ENCODE measurements around the gene DCN.
A peak's percentile ranks its signal among the peaks of the same experiment; 100 is the strongest.

DCN gene

DNA sequence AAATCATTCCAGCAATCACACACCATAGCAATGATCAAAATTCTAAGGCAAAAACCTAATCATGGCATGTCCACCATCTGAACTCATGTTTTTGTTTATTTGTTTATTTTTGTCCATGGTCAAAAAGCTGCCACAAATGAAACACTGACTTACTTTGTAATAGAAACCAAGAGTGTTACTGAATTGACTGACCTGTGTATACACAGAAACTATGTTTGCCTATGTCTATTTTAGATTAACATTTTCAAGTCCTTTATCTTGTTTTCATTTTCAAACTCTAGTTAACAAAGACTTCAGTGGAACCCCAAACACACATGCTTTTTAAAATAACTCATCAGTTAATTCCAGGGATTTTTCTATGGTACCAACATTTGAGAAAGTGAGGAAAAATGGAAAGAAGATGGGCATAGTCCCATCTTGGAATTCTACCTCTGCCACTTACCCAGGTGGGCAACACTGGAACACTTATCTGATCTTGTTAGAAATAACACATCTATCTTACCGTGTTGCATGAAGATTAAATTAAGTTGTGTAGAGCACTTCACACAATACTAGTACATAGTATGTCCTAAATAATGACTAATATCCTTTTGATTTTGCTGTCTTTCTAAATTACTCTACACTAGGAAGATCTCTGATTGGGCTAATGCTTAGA is 77.7 kb downstream of the DCN start:
- Histone ChIP-seq H3K4me3 (ENCODE audit: low read depth, low read length) (no peak overlapping the region), H3K27ac (ENCODE audit: low read depth, low read length) (no peak overlapping the region), H3K79me2 (ENCODE audit: control insufficient read depth, insufficient read depth, low read length, unreplicated experiment) (peaks cover 4% of the 10 kb centered on the region), H3K36me3 (ENCODE audit: insufficient read depth, low read length) (peaks cover 5% of the 10 kb centered on the region; the same call in 1 of the 2 replicates), H2AFZ (ENCODE audit: low read length, unreplicated experiment) (no peak overlapping the region), H3K4me1 (ENCODE audit: control insufficient read depth, insufficient read depth, low read length, unreplicated experiment) (peaks cover 5% of the 10 kb centered on the region), H3K27me3 (ENCODE audit: insufficient read depth, low read length) (no peaks in the 10 kb centered on the region)

- Histone ChIP-seq H2AFZ (ENCODE audit: low read length, unreplicated experiment) (no peak overlapping the region), H3K79me2 (ENCODE audit: control insufficient read depth, insufficient read depth, low read length, unreplicated experiment) (no peaks in the 10 kb centered on the region), H3K4me3 (ENCODE audit: low read depth, low read length) (no peak overlapping the region), H3K27me3 (ENCODE audit: insufficient read depth, low read length) (no peaks in the 10 kb centered on the region), H3K27ac (ENCODE audit: low read depth, low read length) (no peak overlapping the region), H3K36me3 (ENCODE audit: insufficient read depth, low read length) (peaks cover 5% of the 10 kb centered on the region; the same call in 1 of the 2 replicates), H3K4me1 (ENCODE audit: control insufficient read depth, insufficient read depth, low read length, unreplicated experiment) (peaks cover 16% of the 10 kb centered on the region)
These were observed 79.0 kb downstream of the DCN start for GRCh38 chr12:91103624-91104023.

- Histone ChIP-seq H3K4me3 (ENCODE audit: low read depth, low read length) (no peak overlapping the region), H3K27ac (ENCODE audit: low read depth, low read length) (no peak overlapping the region), H2AFZ (ENCODE audit: low read length, unreplicated experiment) (no peak overlapping the region), H3K27me3 (ENCODE audit: insufficient read depth, low read length) (no peaks in the 10 kb centered on the region), H3K36me3 (ENCODE audit: insufficient read depth, low read length) (peaks cover 5% of the 10 kb centered on the region; the same call in 1 of the 2 replicates), H3K4me1 (ENCODE audit: control insufficient read depth, insufficient read depth, low read length, unreplicated experiment) (peaks cover 21% of the 10 kb centered on the region), H3K79me2 (ENCODE audit: control insufficient read depth, insufficient read depth, low read length, unreplicated experiment) (no peaks in the 10 kb centered on the region)
These were observed 79.5 kb downstream of the DCN start for GRCh38 chr12:91103101-91103500.

- Histone ChIP-seq H3K27ac (ENCODE audit: low read depth, low read length) (no peak overlapping the region), H3K79me2 (ENCODE audit: control insufficient read depth, insufficient read depth, low read length, unreplicated experiment) (no peaks in the 10 kb centered on the region), H3K4me1 (ENCODE audit: control insufficient read depth, insufficient read depth, low read length, unreplicated experiment) (peaks cover 21% of the 10 kb centered on the region), H2AFZ (ENCODE audit: low read length, unreplicated experiment) (no peak overlapping the region), H3K4me3 (ENCODE audit: low read depth, low read length) (no peak overlapping the region), H3K27me3 (ENCODE audit: insufficient read depth, low read length) (no peaks in the 10 kb centered on the region), H3K36me3 (ENCODE audit: insufficient read depth, low read length) (peaks cover 5% of the 10 kb centered on the region; the same call in 1 of the 2 replicates)
These were observed 81.7 kb downstream of the DCN start for GRCh38 chr12:91100906-91101305.

- Histone ChIP-seq H3K27ac (ENCODE audit: low read depth, low read length) (peak overlapping the region; percentile 72; the same call in 1 of the 2 replicates), H2AFZ (ENCODE audit: low read length, unreplicated experiment) (no peak overlapping the region), H3K79me2 (ENCODE audit: control insufficient read depth, insufficient read depth, low read length, unreplicated experiment) (no peaks in the 10 kb centered on the region), H3K4me3 (ENCODE audit: low read depth, low read length) (no peak overlapping the region), H3K27me3 (ENCODE audit: insufficient read depth, low read length) (no peaks in the 10 kb centered on the region), H3K36me3 (ENCODE audit: insufficient read depth, low read length) (peaks cover 5% of the 10 kb centered on the region; the same call in 1 of the 2 replicates), H3K4me1 (ENCODE audit: control insufficient read depth, insufficient read depth, low read length, unreplicated experiment) (peaks cover 25% of the 10 kb centered on the region)
These were observed 82.8 kb downstream of the DCN start for GRCh38 chr12:91099836-91100235.

DNA sequence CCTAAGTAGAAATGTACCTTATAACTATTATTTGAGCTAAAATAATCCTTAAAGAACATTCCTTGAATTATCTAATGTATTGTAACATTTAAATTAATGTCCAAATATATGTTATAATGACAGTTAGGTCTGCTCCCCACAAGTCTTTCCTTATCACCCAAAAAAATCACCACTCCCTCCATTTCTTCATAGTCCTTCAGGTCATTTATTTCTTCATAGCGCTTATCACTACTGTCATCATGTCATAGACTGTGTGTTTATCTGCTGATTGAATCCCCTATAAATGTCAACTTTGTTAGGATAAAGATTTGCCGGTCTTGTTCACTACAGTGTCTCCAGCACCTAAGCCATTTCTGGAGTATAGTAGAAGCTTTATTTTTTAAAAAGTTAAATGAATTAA is 83.3 kb downstream of the DCN start:
- Histone ChIP-seq H3K27me3 (ENCODE audit: insufficient read depth, low read length) (no peaks in the 10 kb centered on the region), H3K27ac (ENCODE audit: low read depth, low read length) (peak overlapping the region; percentile 72), H3K4me1 (ENCODE audit: control insufficient read depth, insufficient read depth, low read length, unreplicated experiment) (peaks cover 30% of the 10 kb centered on the region), H3K79me2 (ENCODE audit: control insufficient read depth, insufficient read depth, low read length, unreplicated experiment) (no peaks in the 10 kb centered on the region), H2AFZ (ENCODE audit: low read length, unreplicated experiment) (peak overlapping the region; percentile 36), H3K36me3 (ENCODE audit: insufficient read depth, low read length) (peaks cover 5% of the 10 kb centered on the region; the same call in 1 of the 2 replicates), H3K4me3 (ENCODE audit: low read depth, low read length) (peak overlapping the region; percentile 14; the same call in 1 of the 2 replicates)

- peak overlapping the region; percentile 72 for H3K27ac ChIP-seq (ENCODE audit: low read depth, low read length)
- H3K4me1 ChIP-seq (ENCODE audit: control insufficient read depth, insufficient read depth, low read length, unreplicated experiment) = peaks cover 31% of the 10 kb centered on the region
- H3K27me3 ChIP-seq (ENCODE audit: insufficient read depth, low read length) = no peaks in the 10 kb centered on the region
- peaks cover 4% of the 10 kb centered on the region; the same call in 1 of the 2 replicates for H3K36me3 ChIP-seq (ENCODE audit: insufficient read depth, low read length)
- H3K4me3 ChIP-seq (ENCODE audit: low read depth, low read length) = peak overlapping the region; percentile 14; the same call in 1 of the 2 replicates
- no peaks in the 10 kb centered on the region for H3K79me2 ChIP-seq (ENCODE audit: control insufficient read depth, insufficient read depth, low read length, unreplicated experiment)
- H2AFZ ChIP-seq (ENCODE audit: low read length, unreplicated experiment) = peak overlapping the region; percentile 36
These were observed 83.7 kb downstream of the DCN start for GRCh38 chr12:91098941-91099340.

- H3K27ac ChIP-seq (ENCODE audit: low read depth, low read length) = peak overlapping the region; percentile 25; the same call in 1 of the 2 replicates
- H3K36me3 ChIP-seq (ENCODE audit: insufficient read depth, low read length) = no peaks in the 10 kb centered on the region
- H3K4me1 ChIP-seq (ENCODE audit: control insufficient read depth, insufficient read depth, low read length, unreplicated experiment) = peaks cover 35% of the 10 kb centered on the region
- H2AFZ ChIP-seq (ENCODE audit: low read length, unreplicated experiment) = peak overlapping the region; percentile 28
- H3K79me2 ChIP-seq (ENCODE audit: control insufficient read depth, insufficient read depth, low read length, unreplicated experiment) = no peaks in the 10 kb centered on the region
- H3K27me3 ChIP-seq (ENCODE audit: insufficient read depth, low read length) = no peaks in the 10 kb centered on the region
- H3K4me3 ChIP-seq (ENCODE audit: low read depth, low read length) = no peak overlapping the region
These were observed 84.2 kb downstream of the DCN start for GRCh38 chr12:91098461-91098860.

GRCh38 chr12:91094957-91095356 is 87.7 kb downstream of the DCN start:
- Histone ChIP-seq H3K4me3 (ENCODE audit: low read depth, low read length) (no peak overlapping the region), H3K27ac (ENCODE audit: low read depth, low read length) (no peak overlapping the region), H3K36me3 (ENCODE audit: insufficient read depth, low read length) (no peaks in the 10 kb centered on the region), H3K27me3 (ENCODE audit: insufficient read depth, low read length) (no peaks in the 10 kb centered on the region), H3K79me2 (ENCODE audit: control insufficient read depth, insufficient read depth, low read length, unreplicated experiment) (no peaks in the 10 kb centered on the region), H2AFZ (ENCODE audit: low read length, unreplicated experiment) (peak overlapping the region; percentile 99), H3K4me1 (ENCODE audit: control insufficient read depth, insufficient read depth, low read length, unreplicated experiment) (peaks cover 32% of the 10 kb centered on the region)

DNA sequence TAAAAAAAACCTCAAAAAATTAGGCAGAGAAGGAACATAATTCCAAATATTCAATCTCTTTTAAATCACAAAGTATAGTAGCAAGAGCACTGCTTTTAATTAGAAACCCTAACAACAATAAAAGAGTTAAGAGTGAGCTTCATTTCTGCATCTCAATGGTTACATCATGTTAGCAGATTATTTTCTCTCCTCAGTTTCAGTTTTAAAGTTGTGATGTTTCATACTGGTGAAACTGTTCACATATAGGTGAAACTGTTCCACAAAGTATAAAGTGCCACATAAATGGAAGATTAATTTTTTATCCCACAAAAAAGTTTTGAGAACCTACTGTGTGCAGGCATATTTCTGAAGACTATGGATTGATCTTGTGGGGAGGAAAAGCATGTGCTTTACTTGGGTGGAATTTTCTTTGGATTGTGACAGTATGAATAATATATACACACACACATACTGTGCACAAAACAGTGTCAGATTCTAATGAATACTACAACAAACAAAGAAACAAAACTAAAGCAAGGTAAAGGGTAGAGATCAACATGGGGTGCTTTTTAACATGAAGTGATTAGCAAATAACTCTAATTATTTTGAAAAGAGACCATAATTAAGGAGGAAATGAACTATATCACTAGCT is 88.5 kb downstream of the DCN start:
- Histone ChIP-seq H3K36me3 (ENCODE audit: insufficient read depth, low read length) (no peaks in the 10 kb centered on the region), H3K4me1 (ENCODE audit: control insufficient read depth, insufficient read depth, low read length, unreplicated experiment) (peaks cover 24% of the 10 kb centered on the region), H2AFZ (ENCODE audit: low read length, unreplicated experiment) (peak overlapping the region; percentile 99), H3K27ac (ENCODE audit: low read depth, low read length) (no peak overlapping the region; the same call in 1 of the 2 replicates), H3K27me3 (ENCODE audit: insufficient read depth, low read length) (no peaks in the 10 kb centered on the region), H3K79me2 (ENCODE audit: control insufficient read depth, insufficient read depth, low read length, unreplicated experiment) (no peaks in the 10 kb centered on the region), H3K4me3 (ENCODE audit: low read depth, low read length) (peak overlapping the region; percentile 67)

GRCh38 chr12:91093341-91093740 is 89.3 kb downstream of the DCN start:
- no peaks in the 10 kb centered on the region for H3K36me3 ChIP-seq (ENCODE audit: insufficient read depth, low read length)
- H3K27ac ChIP-seq (ENCODE audit: low read depth, low read length) = no peak overlapping the region
- H3K4me1 ChIP-seq (ENCODE audit: control insufficient read depth, insufficient read depth, low read length, unreplicated experiment) = peaks cover 18% of the 10 kb centered on the region
- no peaks in the 10 kb centered on the region for H3K79me2 ChIP-seq (ENCODE audit: control insufficient read depth, insufficient read depth, low read length, unreplicated experiment)
- H3K4me3 ChIP-seq (ENCODE audit: low read depth, low read length) = peak overlapping the region; percentile 67
- no peaks in the 10 kb centered on the region for H3K27me3 ChIP-seq (ENCODE audit: insufficient read depth, low read length)
- peak overlapping the region; percentile 99 for H2AFZ ChIP-seq (ENCODE audit: low read length, unreplicated experiment)
